K562 (cell line): ENCODE results near the gene NRXN3. TPM values are rescaled to one million over a fixed set of nuclear protein-coding genes. Genes with fewer than 3 reads are reported as not detected.

ENCODE experiments used
- ATAC-seq: fragments of 200-7000 bp; cut with Tn5 transposase; 3 replicates; pipeline ENCODE4 v1.9.1; 2020; ENCODE audit warnings: moderate library complexity
- BruUV-seq: library from RNA; stranded (reverse); fragments of 400-500 nt; replicated peaks from 2 replicates; lab custom pipeline; 2021; lab: Mats Ljungman, UMichigan
- CTCF ChIA-PET: fragments of 300-600 bp; formaldehyde crosslinking; extraction: SDS; loops from one replicate; lab custom pipeline; 2021; ENCODE audit warnings: low intra/inter-chr PET ratio; lab: Yijun Ruan, JAX
- POLR2A ChIA-PET: fragments of 300-600, 350-650 bp; sonication (Branson Sonifier 250); formaldehyde crosslinking; extraction: SDS; loops from one replicate; lab custom pipeline; 2021; ENCODE audit warnings: antibody characterized with exemption, inconsistent platforms; lab: Yijun Ruan, JAX
- DNase-seq, 4 experiments: peaks; one replicate each; pipeline versions ENCODE4 v3.0.0 to v3.0.0-alpha.2; 2011 to 2018; ENCODE audit warnings: low spot score in 3 of 4, mixed read lengths in 3 of 4; ENCODE audit errors: extremely low read depth in 1 of 4
- FAIRE-seq: peaks from 2 replicates; lab custom pipeline; 2011; peaks lifted over from hg19 to GRCh38; lab: Jason Lieb, UNC
- H2AFZ ChIP-seq: 2 replicates; pipeline ENCODE4 v1.6.0; 2011; ENCODE audit warnings: low read depth, low read length, control low read depth, inconsistent platforms
- H3K27ac ChIP-seq: fragments of 200-600 bp; 3 replicates; pipeline ENCODE4 v1.8.0; 2011; ENCODE audit warnings: low read depth, mild to moderate bottlenecking, control low read depth, inconsistent platforms, low read length, moderate library complexity, mixed read lengths; ENCODE audit errors: extremely low read depth
- H3K27me3 ChIP-seq, 2 experiments: fragments of 300-600 bp in 1 of 2; 2 replicates in 1 of 2; 3 replicates in 1 of 2; pipeline versions ENCODE4 v1.6.0 to v1.8.0; 2011; ENCODE audit warnings: inconsistent platforms in 2 of 2, low read length in 2 of 2, mild to moderate bottlenecking in 1 of 2, mixed read lengths in 1 of 2, moderate library complexity in 1 of 2; ENCODE audit not compliant: control insufficient read depth in 2 of 2, insufficient read depth in 2 of 2
- H3K36me3 ChIP-seq: fragments of 300-600 bp; 3 replicates; pipeline ENCODE4 v1.8.0; 2011; ENCODE audit warnings: mild to moderate bottlenecking, low read length, inconsistent platforms; ENCODE audit not compliant: control insufficient read depth, insufficient read depth
- H3K4me1 ChIP-seq, 2 experiments: fragments of 200-600 bp in 1 of 2; replicated peaks in 1 of 2; 2 replicates in 1 of 2; 3 replicates in 1 of 2; pipeline versions ENCODE4 v1.5.1 to v1.8.0; 2011; ENCODE audit warnings: inconsistent platforms in 2 of 2, low read length in 2 of 2, mild to moderate bottlenecking in 1 of 2, mixed read lengths in 1 of 2, moderate library complexity in 1 of 2; ENCODE audit not compliant: control insufficient read depth in 2 of 2, insufficient read depth in 2 of 2
- H3K4me2 ChIP-seq: 2 replicates; pipeline ENCODE4 v1.6.1; 2011; ENCODE audit warnings: low read length, control low read depth, inconsistent platforms, mixed read lengths; ENCODE audit not compliant: insufficient read depth
- H3K4me3 ChIP-seq: fragments of 200-600 bp; sonication (generic), shearing (Covaris generic); 2 replicates; pipeline ENCODE4 v1.5.1; 2016; ENCODE audit warnings: control low read depth, inconsistent platforms
- H3K79me2 ChIP-seq: fragments of 200-600 bp; 3 replicates; pipeline ENCODE4 v1.8.0; 2011; ENCODE audit warnings: low read length, inconsistent platforms; ENCODE audit not compliant: control insufficient read depth, insufficient read depth
- H3K9ac ChIP-seq, 2 experiments: 2 replicates each; pipeline versions ENCODE4 v1.6.0 to v1.6.1; 2011; ENCODE audit warnings: low read depth in 2 of 2, low read length in 2 of 2, control low read depth in 1 of 2, inconsistent platforms in 1 of 2, mild to moderate bottlenecking in 1 of 2, mixed read lengths in 1 of 2; ENCODE audit not compliant: insufficient read depth in 1 of 2
- H3K9me1 ChIP-seq: one replicate; pipeline ENCODE4 v1.6.0; 2011; ENCODE audit warnings: inconsistent platforms, mild to moderate bottlenecking, low read length, moderate library complexity; ENCODE audit not compliant: control insufficient read depth, insufficient read depth
- H3K9me3 ChIP-seq: replicated peaks from 2 replicates; pipeline ENCODE4 v1.5.1; 2011; ENCODE audit warnings: low read depth, low read length, inconsistent platforms; ENCODE audit not compliant: control insufficient read depth, insufficient read depth
- H4K20me1 ChIP-seq: replicated peaks from 2 replicates; pipeline ENCODE4 v1.6.1; 2011; ENCODE audit warnings: low read length, inconsistent platforms, mixed read lengths; ENCODE audit not compliant: control insufficient read depth, insufficient read depth
- COPS2 ChIP-seq: fragments of 450-650 bp; conservative IDR thresholded peaks from 2 replicates; pipeline ENCODE4 v1.6.1; 2016; ENCODE audit warnings: mild to moderate bottlenecking, moderate library complexity
- GTF2E2 ChIP-seq: fragments of 200-800 bp; sonication (Bioruptor generic); IDR thresholded peaks from 2 replicates; pipeline ENCODE4 v1.6.1; 2016; ENCODE audit warnings: missing genetic modification characterization, missing compliant biosample characterization
- HOXB6 ChIP-seq: fragments of 250-450 bp; sonication (Bioruptor Pico); IDR thresholded peaks from 2 replicates; pipeline ENCODE4 v1.5.1; 2022; ENCODE audit warnings: mild to moderate bottlenecking, borderline replicate concordance
- KDM5B ChIP-seq: fragments of 200-600 bp; sonication (generic); IDR thresholded peaks from 2 replicates; pipeline ENCODE4 v1.6.1; 2012; ENCODE audit warnings: low read depth, mild to moderate bottlenecking, moderate library complexity, low read length, control low read depth, inconsistent platforms; ENCODE audit not compliant: insufficient replicate concordance
- POLR2G ChIP-seq: fragments of 200-400 bp; formaldehyde crosslinking; IDR thresholded peaks from 2 replicates; pipeline ENCODE4 v1.6.1; 2017; ENCODE audit warnings: low read depth, mild to moderate bottlenecking, antibody characterized with exemption, low read length, moderate library complexity
- POLR3G ChIP-seq: IDR thresholded peaks from 2 replicates; pipeline ENCODE4 v1.6.1; 2011; ENCODE audit not compliant: insufficient read length, insufficient replicate concordance; ENCODE audit errors: extremely low read depth
- ZNF175 ChIP-seq: fragments of 200-800 bp; sonication (Bioruptor generic); IDR thresholded peaks from 2 replicates; pipeline ENCODE4 v1.6.1; 2016; ENCODE audit warnings: low read depth, mild to moderate bottlenecking, missing genetic modification characterization, missing compliant biosample characterization
- ZNF347 ChIP-seq: fragments of 450-650 bp; formaldehyde crosslinking; IDR thresholded peaks from 2 replicates; pipeline ENCODE4 v1.4.0; 2020; ENCODE audit warnings: low read depth, mild to moderate bottlenecking, moderate library complexity
- WGBS: fragments of 100-300 bp; shearing (Covaris generic); methylation state at CpG from one replicate; pipeline ENCODE4 v1.1.6; 2016; ENCODE audit warnings: low coverage, mixed read lengths; ENCODE audit not compliant: insufficient coverage; ENCODE audit errors: missing lambda C conversion rate; 5-methylcytosine and 5-hydroxymethylcytosine counted together
- in situ Hi-C: fragments of 300-500 bp; cut with MboI; formaldehyde crosslinking; loops from 4 replicates; pipeline ENCODE4 v1.15.0; 2018; ENCODE audit warnings: inconsistent platforms, mixed read lengths
- intact Hi-C: fragments of 100-400 bp; cut with micrococcal nuclease; formaldehyde crosslinking; loops from 2 replicates; pipeline ENCODE4 v1.14.2; 2022
- polyA plus RNA-seq, 8 experiments: library from polyadenylated mRNA; depleted of rRNA in 4 of 8; stranded (reverse) in 5 of 8; unstranded in 3 of 8; fragments of >200 nt; fragmentation: Nextera tagmentation in 2 of 8; fragmentation: Illumina TruSeq in 1 of 8; extraction: Ambion mirVana in 2 of 8; extraction: Trizol in 1 of 8; gene quantifications; 2 replicates each; pipeline versions ENCODE4 v1.2.1 to v1.2.3, GENCODE V29; 2011 to 2014; ENCODE audit warnings: inconsistent platforms in 1 of 8, missing spikeins in 1 of 8
- total RNA-seq, 7 experiments: library from RNA; depleted of rRNA in 6 of 7; stranded (reverse); fragments of >200 nt in 6 of 7; fragmentation: Illumina TruSeq in 2 of 7; extraction: Trizol in 2 of 7; gene quantifications; 2 replicates each; pipeline versions ENCODE4 v1.2.1 to v1.2.3, GENCODE V29; 2011 to 2021; ENCODE audit warnings: low replicate concordance in 1 of 7

Gene NRXN3
- total and polyA plus RNA-seq, 9 of the 15 experiments (the other 6 are each of a cell fraction or from before 2014, with no cell fraction given): 0.09 TPM; not detected in 8

DNA sequence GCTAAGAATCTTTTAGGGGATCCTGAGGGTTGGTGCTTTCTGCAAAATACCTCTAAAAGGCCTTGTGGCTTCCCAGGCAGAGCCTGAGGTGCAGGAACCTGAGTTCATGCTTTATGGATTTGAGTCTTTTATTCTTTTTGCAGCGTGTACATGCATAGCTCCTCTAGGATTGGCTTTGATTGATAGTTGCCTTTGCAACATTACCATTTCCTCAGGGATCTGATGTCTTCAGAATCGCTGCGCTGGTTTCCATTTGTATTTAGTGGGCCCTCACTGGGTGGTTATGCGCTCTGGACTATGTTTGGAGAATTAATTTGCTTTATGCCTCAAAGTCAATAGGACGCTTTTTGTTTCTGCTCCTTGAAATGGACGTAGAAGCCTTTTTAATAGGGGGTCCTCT, 16.1 kb downstream of the NRXN3 start (continued):
- no peak for TF ChIP-seq ZNF347
- no peak for TF ChIP-seq HOXB6 (CRISPR knock-in tag)
- TF ChIP-seq POLR3G: no peak
- no peak for TF ChIP-seq KDM5B
- TF ChIP-seq ZNF175: no peak
- no peak for TF ChIP-seq GTF2E2 (tag)
- TF ChIP-seq POLR2G: no peak

DNA sequence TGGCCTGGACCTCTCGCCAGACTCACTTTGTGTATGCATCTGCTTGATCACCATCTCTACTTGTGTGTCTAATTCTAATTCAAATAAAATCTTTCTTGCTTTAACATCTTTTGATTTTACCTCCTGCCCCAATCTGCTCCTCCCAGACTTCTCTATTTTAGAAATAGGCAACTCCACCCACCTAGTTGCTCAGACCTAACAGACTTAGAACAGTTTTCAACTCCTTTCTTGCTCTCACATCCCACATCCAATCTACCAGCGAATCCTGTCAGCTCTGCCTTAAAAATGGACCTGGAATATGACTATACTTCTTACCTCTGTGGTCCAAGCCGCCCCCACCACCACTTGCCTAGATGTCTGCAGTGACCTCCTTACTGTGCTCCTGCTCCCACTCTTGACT, 18.7 kb downstream of the NRXN3 start:
- no peaks in the 10 kb centered on the region for H3K9me1 ChIP-seq
- H3K79me2 ChIP-seq: no peaks in the 10 kb centered on the region
- H3K4me2 ChIP-seq: no peak overlapping the region
- H3K9ac ChIP-seq: no peak overlapping the region
- H2AFZ ChIP-seq: no peak overlapping the region
- 0% methylated on average over 3 of the region's 3 CpGs for whole genome bisulfite sequencing
- ChIA-PET POLR2A (no interaction called here), CTCF (no interaction called here)
- BruUV-seq: no TSS peak
- H3K36me3 ChIP-seq: no peaks in the 10 kb centered on the region
- TF ChIP-seq COPS2: no peak
- FAIRE-seq: no peak
- ATAC-seq: no peak
- no peaks in the 10 kb centered on the region for H4K20me1 ChIP-seq
- H3K4me1 ChIP-seq: no peaks in the 10 kb centered on the region
- H3K9me3 ChIP-seq: no peaks in the 10 kb centered on the region
- no peak overlapping the region for H3K27ac ChIP-seq
- H3K27me3 ChIP-seq: no peaks in the 10 kb centered on the region
- in situ Hi-C loops (no loop called here), intact Hi-C loops (no loop called here)
- no peak overlapping the region for H3K4me3 ChIP-seq
- DNase-seq: no peak
